ENCODE results near the gene C12orf50.

The C12orf50 gene

GRCh38 chr12:87930627-87931026 is 98.6 kb downstream of the C12orf50 start:
- no peak overlapping the region for H3K4me3 ChIP-seq (ENCODE audit: low read depth, low read length)
- no peak for DNase-seq (ENCODE audit: low read depth)
- in situ Hi-C loops (cut with HindIII; ENCODE audit: low sequenced_read_pairs), result no loop called here
- TF ChIP-seq CTCF (IDR thresholded peaks at IDR 0.05; ENCODE audit: low read depth, low read length, missing control alignments), result no peak
